BJ (cell line): ENCODE results near the gene FMN2. TPM values are rescaled to one million over a fixed set of nuclear protein-coding genes. Genes with fewer than 3 reads are reported as not detected.

Experiments used
- CTCF ChIA-PET: fragments of 350-600 bp; formaldehyde crosslinking; extraction: SDS; loops from one replicate; lab custom pipeline; 2021; ENCODE audit warnings: antibody characterized with exemption, inconsistent platforms; lab: Yijun Ruan, JAX
- POLR2A ChIA-PET: fragments of 300-600 bp; sonication (Branson Sonifier 250); formaldehyde crosslinking; extraction: SDS; loops from one replicate; lab custom pipeline; 2021; ENCODE audit warnings: antibody characterized with exemption; lab: Charles Lee
- DNase-seq: peaks from one replicate; pipeline ENCODE4 v3.0.0-alpha.2; 2011; ENCODE audit warnings: low read depth
- H3K27me3 ChIP-seq: 2 replicates; pipeline ENCODE4 v1.6.0; 2011; ENCODE audit warnings: low read length; ENCODE audit not compliant: control insufficient read depth, insufficient read depth
- H3K36me3 ChIP-seq: 2 replicates; pipeline ENCODE4 v1.5.1; 2011; ENCODE audit warnings: low read length; ENCODE audit not compliant: control insufficient read depth, insufficient read depth
- H3K4me3 ChIP-seq: 2 replicates; pipeline ENCODE4 v1.5.1; 2011; ENCODE audit warnings: low read depth, mild to moderate bottlenecking, control low read depth, low read length
- polyA plus RNA-seq: library from polyadenylated mRNA; depleted of rRNA; stranded (reverse); fragments of >200 nt; gene quantifications from 2 replicates; pipeline ENCODE4 v1.2.3, GENCODE V29; 2011
- TF ChIP-seq, protein P1 (sequence below): IDR thresholded peaks from 2 replicates; pipeline ENCODE4 v1.5.1; 2011; ENCODE audit warnings: low read depth, mild to moderate bottlenecking, control low read depth, inconsistent platforms, low read length, moderate library complexity; ENCODE audit not compliant: insufficient read depth

Gene FMN2
- polyA plus RNA-seq, 1 experiment, result 14.6 TPM

DNA sequence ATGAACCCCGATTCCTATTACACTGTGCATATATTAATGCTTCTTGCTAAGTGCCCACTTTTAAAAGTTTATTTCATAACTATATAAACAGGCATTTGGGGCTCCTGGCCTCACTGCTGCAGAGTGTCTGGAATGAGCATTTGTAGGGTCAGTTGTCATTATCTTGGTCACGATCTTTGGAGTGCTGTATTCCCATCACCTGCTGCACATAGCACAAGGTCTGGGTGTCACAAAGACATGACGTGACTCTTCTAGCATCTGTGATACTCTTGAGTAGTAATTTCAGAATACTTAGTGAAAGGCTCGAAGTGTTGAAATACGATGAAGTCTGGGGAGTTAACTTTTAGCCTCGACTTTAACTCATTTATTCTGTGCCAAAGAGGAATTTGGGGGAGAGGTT, 186.4 kb downstream of the FMN2 start:
- ChIA-PET CTCF (no interaction called here), POLR2A (no interaction called here)
- DNase-seq, result no peak
- H3K36me3 ChIP-seq, result no peaks in the 10 kb centered on the region
- TF ChIP-seq, protein P1, sequence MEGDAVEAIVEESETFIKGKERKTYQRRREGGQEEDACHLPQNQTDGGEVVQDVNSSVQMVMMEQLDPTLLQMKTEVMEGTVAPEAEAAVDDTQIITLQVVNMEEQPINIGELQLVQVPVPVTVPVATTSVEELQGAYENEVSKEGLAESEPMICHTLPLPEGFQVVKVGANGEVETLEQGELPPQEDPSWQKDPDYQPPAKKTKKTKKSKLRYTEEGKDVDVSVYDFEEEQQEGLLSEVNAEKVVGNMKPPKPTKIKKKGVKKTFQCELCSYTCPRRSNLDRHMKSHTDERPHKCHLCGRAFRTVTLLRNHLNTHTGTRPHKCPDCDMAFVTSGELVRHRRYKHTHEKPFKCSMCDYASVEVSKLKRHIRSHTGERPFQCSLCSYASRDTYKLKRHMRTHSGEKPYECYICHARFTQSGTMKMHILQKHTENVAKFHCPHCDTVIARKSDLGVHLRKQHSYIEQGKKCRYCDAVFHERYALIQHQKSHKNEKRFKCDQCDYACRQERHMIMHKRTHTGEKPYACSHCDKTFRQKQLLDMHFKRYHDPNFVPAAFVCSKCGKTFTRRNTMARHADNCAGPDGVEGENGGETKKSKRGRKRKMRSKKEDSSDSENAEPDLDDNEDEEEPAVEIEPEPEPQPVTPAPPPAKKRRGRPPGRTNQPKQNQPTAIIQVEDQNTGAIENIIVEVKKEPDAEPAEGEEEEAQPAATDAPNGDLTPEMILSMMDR, result no peak
- no peak overlapping the region for H3K4me3 ChIP-seq
- no peaks in the 10 kb centered on the region for H3K27me3 ChIP-seq

DNA sequence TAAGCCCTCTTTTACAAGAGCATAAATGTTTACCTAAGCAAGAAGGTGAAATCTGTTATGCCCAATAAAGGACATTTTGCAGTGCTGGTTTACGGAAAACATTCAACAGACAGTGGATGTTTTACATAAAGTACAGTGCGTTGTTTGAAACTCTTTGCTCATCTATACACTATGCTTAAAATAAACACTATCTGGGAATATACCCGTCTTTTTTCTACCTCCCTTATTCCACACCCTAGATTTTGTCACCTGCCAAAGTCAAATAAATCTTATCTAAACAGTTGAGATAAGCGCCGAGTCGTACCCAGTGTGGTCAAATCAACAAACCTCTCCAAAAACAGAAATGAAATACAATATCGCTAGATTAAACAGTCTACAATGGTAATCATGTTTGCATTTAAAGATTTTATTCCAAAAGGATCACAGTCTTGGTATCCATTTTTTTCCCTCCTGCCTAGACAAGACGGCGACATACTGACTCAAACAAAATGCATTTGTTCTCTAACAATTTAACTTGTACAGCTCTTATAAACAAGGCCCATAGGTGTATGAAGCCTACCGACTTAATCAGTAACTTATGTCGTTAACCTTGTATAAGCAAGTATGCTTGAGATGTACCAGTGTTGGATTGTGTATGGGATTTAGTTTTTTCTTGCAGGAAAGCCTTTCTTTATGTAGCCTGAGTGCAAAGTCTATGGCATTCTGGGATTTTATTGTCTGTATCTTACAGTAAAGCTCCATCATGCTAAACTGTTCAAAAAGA, 189.1 kb downstream of the FMN2 start:
- no peak overlapping the region for H3K4me3 ChIP-seq
- ChIA-PET POLR2A (no interaction called here), CTCF (no interaction called here)
- H3K27me3 ChIP-seq, result no peaks in the 10 kb centered on the region
- TF ChIP-seq, protein P1, result no peak
- no peak for DNase-seq
- H3K36me3 ChIP-seq, result no peaks in the 10 kb centered on the region

DNA sequence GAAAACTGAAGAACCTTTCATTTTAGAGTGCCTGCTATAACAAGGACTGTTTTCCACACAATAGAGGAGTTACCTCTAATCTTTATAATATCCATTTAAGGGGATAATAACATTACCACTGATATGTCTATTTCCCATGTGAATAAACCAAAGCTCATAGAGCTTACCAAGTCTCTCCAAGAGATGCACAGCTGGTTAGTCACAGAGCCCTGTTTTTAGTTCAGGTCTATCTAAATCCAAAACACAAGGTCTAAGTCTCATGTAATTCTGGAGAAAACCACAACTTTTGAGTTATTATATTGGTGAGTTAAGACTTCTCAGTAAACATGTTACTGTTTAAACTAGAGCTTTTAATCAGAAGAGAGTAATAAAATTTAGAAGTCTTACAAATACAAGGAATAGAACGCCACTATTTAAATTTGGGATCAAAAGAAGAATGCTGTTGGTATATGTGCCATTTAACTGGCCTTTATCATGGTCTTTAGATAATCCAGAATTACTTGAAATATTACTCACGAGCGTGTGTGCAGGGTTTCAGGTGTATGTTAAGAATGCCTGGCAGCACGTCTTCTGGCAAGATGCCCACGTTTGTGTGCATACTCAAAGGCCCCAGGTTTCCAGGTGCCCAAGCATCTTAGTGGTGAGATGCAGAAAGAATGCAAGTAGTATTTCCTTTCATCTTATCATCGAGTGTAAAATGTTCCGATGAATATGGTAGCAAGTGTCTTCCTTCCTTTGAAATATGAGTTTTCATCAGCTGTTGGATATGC, 190.6 kb downstream of the FMN2 start:
- Histone ChIP-seq H3K4me3 (no peak overlapping the region), H3K36me3 (no peaks in the 10 kb centered on the region), H3K27me3 (no peaks in the 10 kb centered on the region)
- DNase-seq, result no peak
- POLR2A ChIA-PET, result no interaction called here
- TF ChIP-seq, protein P1, result no peak
- CTCF ChIA-PET, result interaction anchor here (2.0 kb wide), 1 partner anchor 28 kb away, joined by 5 read pairs; no protein-coding TSS in a partner anchor

DNA sequence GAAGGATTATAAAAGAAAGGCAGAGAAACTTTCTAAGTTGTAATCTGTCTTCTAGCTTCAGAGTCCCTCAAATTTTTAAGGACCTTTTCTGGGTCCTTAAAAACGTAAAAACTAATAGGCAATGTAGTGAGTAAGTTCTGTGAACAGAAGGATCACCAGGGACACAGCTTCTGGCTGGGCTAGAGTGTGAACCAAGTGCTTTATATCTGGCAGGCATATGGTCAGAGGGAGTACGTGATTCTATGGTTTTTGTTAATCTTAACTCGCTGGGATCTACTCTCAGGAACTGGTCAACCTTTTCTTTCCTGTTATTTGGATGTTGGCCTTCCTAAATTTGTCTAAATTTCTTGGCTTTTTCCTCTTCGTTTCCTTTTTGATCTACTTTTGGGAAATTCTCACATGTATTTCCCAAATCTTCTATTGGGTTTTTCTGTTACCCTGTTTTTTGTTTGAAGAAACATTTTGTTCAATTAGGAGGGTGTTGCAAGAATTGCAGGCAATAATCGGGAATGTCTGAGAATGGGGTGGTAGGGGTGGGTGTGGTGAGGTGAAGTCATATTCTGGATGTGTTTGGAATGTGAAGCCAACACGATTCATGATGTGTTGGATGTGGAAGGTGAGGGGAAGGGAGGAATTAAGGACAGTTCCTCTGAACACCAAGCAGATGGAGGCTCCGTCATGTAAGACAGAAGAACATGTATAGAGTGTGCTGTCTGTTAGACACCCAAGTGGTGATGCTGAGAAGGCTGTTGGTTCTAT, 193.2 kb downstream of the FMN2 start:
- H3K4me3 ChIP-seq, result no peak overlapping the region
- ChIA-PET CTCF (interaction anchor here (2.0 kb wide), 1 partner anchor 25 kb away, joined by 5 read pairs; no protein-coding TSS in a partner anchor), POLR2A (no interaction called here)
- TF ChIP-seq, protein P1, result no peak
- H3K36me3 ChIP-seq, result no peaks in the 10 kb centered on the region
- H3K27me3 ChIP-seq, result no peaks in the 10 kb centered on the region
- DNase-seq, result no peak

DNA sequence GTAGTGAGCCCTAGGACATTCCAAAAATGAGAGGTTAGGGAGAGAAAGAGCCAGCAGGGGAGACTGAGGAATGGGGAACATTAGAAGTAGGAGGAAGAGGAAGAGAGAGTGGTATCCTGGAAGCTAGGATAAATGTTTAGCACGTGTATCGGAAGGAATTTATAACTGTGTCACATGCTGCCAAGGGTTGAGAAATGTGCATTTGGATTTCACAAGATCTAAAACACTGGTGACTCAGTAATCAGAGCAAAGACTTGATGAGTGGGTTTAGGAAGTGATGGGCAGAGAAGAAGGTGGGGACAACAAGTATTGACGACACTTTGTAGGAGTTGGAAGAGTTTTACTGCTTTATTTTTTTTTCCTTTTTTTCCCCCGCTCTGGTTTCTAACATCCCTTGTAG, 193.9 kb downstream of the FMN2 start:
- CTCF ChIA-PET, result no interaction called here

More for the DNA sequence above, 193.9 kb downstream of the FMN2 start:
- peak; percentile 85 for DNase-seq
- H3K36me3 ChIP-seq, result no peaks in the 10 kb centered on the region; the same call in 1 of the 2 replicates
- no peak overlapping the region for H3K4me3 ChIP-seq
- H3K27me3 ChIP-seq, result no peaks in the 10 kb centered on the region
- TF ChIP-seq, protein P1, result no peak
- POLR2A ChIA-PET, result no interaction called here
